A673 (cell line): ENCODE measurements around the gene IL1RAPL1.

ENCODE experiments used
- EZH2 ChIP-seq: fragments of 200-600 bp; sonication (generic); IDR thresholded peaks from 2 replicates; pipeline ENCODE4 v1.6.1; 2017; ENCODE audit warnings: borderline replicate concordance, low read depth, mild to moderate bottlenecking, mixed read lengths, antibody characterized with exemption, low read length; ENCODE audit not compliant: poor library complexity, severe bottlenecking
- TF ChIP-seq, protein P1 (sequence below): fragments of 300-800, 200-600 bp; sonication (generic); conservative IDR thresholded peaks from 2 replicates; pipeline ENCODE4 v1.5.1; 2017; ENCODE audit warnings: low read depth, mild to moderate bottlenecking, antibody characterized with exemption, low read length, moderate library complexity, mixed read lengths

DNA sequence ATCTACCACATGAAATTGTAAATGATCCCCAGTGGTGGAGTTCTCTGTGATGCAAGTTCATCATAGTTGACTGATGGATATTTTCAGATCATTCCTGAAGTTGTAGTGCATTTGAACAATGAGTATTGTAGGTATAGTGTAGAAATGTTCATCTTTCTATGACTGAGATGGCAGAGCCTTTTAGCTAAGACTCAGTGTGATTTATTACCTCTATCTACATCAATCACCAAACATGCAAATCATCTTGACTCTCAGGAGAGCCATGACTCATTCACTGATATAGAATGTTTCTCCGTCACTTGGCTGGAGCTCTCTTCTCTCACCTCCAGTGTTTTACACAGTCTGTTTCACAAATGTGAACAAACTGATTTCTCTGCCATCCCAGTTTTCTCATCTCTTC, 392.6 kb downstream of the IL1RAPL1 start:
- TF ChIP-seq, protein P1, sequence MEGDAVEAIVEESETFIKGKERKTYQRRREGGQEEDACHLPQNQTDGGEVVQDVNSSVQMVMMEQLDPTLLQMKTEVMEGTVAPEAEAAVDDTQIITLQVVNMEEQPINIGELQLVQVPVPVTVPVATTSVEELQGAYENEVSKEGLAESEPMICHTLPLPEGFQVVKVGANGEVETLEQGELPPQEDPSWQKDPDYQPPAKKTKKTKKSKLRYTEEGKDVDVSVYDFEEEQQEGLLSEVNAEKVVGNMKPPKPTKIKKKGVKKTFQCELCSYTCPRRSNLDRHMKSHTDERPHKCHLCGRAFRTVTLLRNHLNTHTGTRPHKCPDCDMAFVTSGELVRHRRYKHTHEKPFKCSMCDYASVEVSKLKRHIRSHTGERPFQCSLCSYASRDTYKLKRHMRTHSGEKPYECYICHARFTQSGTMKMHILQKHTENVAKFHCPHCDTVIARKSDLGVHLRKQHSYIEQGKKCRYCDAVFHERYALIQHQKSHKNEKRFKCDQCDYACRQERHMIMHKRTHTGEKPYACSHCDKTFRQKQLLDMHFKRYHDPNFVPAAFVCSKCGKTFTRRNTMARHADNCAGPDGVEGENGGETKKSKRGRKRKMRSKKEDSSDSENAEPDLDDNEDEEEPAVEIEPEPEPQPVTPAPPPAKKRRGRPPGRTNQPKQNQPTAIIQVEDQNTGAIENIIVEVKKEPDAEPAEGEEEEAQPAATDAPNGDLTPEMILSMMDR, result no peak
- no peak for TF ChIP-seq EZH2
